ENCODE measurements around the gene HHATL.

GRCh38 chr3:42653560-42654330 is 48.9 kb downstream of the HHATL start, which contains the start of gene ZBTB47:
- TF ChIP-seq CTCF (IDR thresholded peaks at IDR 0.05) (no peak), POLR2A (IDR thresholded peaks at IDR 0.05) (no peak)

Data from uterus (tissue), 2 donors.